Left renal pelvis (tissue), 4 donors: ENCODE data around the gene PRXL2A. TPM values are rescaled to one million over a fixed set of nuclear protein-coding genes. Genes with fewer than 3 reads are reported as not detected.

ENCODE experiments used
- DNase-seq, 4 donors: peaks; one replicate each; pipeline ENCODE4 v3.0.0-alpha.2; 2013; ENCODE audit warnings: low read depth in 4 of 4, low spot score in 3 of 4
- polyA plus RNA-seq, 4 donors: library from polyadenylated mRNA; unstranded; fragments of 120-200 nt; gene quantifications; one replicate each; pipeline ENCODE4 v1.2.1, GENCODE V29; 2013; ENCODE audit not compliant: insufficient read length in 4 of 4

Gene PRXL2A
- polyA plus RNA-seq, 4 donors: 115 to 128 (median 121) TPM

DNA sequence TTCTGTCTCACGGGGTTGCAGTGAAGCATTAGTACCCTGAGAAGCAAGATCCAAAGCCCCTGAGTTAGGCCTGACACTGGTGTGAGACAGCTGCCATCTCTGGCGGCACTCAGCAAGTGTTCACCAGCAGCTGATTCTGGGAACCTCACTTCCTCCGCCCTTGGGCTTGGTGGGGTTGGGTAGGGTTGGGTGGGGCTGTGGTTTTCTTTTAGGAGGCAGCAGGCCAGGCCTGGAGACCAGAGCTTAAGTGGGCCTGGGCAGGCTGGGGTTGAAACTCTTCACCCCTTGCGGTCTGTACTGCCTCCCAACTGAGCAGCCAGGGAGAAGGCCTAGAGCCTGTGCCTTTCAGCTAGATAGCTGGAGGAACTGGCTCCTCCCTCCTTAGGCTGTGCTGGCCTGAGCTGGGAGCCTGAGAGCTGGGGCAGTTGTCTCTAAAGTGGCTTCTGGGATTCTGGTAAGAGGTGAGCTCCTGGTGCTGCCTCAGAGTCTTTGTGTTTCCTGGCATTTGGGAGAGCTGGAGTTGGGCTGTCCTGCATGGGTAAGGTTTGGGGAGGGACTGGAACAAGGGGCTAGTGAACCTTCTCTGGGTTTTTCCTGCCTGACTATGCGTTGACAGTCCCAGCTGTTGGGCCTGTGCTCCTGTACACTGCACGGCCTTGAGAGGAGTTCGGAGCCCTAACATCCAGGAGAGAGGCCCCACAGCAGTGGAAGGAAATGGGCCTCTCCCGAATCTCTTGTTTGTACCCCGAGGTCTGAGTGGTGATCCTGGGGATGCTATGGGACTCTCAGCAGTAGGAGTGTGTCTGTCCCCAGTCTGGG lies 50.9 kb downstream of the PRXL2A start:
- no peak for DNase-seq

DNA sequence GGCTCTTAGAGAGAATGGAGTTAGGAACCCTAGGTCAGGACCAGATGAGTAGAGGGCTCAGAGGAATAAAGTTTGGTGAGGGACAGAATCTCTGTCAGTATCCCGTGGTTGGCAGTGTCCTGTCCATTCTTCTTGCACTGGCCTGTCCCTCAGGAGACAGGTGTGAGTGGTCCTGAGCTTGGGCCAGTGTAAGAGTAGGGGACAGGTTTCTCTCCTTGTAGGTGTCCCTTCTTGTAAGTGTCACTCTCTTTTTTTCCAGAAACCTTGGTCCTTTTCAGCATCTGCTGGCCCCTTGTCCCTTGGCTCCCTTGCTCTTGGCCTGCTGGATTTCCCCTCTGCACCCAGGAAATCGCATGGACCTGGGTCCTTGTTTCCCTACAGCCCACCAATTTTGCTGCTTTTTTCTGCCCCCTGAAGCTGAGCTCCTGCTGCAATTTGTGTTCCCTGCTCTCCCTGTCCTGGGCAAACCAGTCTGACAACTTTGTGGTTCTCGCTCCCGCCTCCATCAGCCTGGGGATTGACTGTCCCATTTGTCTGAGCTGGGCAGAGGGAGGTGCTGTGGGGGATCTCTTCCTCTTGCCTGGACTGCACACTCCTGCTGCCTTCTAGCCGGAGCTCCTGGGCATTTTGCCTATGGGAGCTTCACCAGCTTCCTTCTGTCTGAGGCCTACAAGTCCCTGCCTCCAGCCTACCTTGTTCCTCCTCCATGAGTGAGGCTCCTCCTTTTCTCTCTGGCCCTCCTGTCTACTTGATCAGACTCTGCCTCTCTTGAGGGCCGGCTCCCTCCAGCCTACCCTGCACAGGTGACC lies 52.3 kb downstream of the PRXL2A start:
- peak in 2 of 4 donors; percentile 65 to 81 for DNase-seq

- DNase-seq: no peak
These were observed 53.1 kb downstream of the PRXL2A start for GRCh38 chr10:80461208-80462183.

DNA sequence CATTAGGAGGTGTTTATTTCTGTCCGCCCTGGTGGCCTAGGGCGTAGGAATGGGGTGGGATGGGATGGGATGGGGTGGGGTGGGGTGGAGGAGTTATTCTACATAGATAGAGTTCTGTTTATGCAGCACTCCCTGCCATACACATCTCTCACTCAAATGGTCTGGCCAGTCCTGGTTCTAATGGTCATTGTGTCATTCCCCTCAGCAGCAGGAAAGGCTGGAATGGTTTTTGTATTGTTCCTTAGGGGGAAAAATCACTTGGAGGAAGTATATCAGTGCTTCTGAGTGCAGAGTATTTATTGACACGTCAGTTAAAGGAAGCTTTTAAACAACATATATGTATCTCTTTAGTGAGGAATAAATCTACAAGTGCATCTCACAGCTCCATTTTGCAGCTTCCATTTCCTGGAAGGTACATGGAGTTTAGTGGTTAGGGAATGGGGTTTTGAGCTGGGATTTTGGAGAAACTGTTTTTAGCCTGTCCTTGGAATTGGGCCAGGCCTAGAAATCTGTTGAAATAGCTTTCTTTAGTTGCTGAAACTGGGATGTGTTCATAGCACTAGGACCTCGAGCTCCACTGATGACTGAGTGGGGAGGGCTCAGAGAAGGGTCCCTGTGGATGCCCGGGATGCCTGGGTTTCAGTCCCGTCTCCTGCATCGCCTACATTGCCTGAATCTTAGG lies 54.1 kb downstream of the PRXL2A start:
- DNase-seq: no peak

DNA sequence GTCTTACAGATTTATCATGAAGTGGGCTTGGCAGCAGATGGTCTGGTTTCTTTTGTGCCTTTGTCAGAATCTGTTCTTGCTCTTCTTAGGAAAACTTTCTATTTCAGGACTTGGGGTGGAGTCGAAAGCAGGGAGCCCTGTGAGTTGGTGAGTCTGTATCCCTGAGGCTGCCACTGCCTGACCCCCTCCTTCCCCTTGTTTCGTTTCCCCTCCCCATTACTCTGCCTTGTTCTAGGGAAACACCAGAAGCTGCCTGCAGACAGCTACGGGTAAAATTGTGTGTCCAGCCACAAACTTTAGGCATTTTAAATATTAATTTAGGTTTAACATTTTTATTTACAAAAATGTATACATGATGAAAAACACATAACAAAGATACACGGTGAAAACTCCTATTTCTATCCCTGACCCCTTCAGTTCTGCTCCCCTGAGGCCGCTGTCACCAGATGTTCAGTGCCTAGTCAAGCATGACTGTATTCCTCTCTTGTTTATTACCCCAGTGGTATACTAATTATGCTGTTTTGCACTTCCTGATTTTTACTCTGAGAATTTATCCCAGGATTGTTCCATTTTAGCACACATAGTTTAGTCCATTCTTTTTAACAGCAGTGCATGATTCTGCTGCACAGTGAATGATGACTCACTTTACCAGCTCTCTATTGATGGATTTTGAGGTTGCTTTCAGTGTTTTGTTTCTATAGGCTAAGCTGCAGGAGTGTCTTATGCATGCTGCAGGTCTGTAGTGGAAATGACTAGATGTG lies 54.8 kb downstream of the PRXL2A start:
- no peak for DNase-seq

DNA sequence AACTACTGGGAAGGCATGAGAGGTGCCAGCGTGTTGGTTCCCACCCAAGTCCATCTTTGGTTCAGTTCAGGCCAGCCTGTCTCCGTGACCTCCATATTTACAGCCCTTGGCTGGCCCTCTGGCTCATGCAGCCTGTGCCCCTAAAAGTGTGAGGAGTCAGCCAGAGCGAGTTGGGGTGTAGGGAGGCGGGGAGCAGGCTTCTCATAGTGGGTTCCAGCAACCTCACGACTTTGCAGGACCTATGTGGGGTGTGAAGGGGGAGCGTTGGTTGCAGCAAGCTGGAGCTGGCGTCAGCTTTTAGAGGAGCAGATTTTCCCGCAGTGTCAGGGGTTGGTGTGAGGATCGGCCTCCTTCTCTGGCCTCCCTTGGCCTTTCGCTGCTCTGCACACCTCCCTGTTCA lies 55.5 kb downstream of the PRXL2A start:
- no peak for DNase-seq

DNA sequence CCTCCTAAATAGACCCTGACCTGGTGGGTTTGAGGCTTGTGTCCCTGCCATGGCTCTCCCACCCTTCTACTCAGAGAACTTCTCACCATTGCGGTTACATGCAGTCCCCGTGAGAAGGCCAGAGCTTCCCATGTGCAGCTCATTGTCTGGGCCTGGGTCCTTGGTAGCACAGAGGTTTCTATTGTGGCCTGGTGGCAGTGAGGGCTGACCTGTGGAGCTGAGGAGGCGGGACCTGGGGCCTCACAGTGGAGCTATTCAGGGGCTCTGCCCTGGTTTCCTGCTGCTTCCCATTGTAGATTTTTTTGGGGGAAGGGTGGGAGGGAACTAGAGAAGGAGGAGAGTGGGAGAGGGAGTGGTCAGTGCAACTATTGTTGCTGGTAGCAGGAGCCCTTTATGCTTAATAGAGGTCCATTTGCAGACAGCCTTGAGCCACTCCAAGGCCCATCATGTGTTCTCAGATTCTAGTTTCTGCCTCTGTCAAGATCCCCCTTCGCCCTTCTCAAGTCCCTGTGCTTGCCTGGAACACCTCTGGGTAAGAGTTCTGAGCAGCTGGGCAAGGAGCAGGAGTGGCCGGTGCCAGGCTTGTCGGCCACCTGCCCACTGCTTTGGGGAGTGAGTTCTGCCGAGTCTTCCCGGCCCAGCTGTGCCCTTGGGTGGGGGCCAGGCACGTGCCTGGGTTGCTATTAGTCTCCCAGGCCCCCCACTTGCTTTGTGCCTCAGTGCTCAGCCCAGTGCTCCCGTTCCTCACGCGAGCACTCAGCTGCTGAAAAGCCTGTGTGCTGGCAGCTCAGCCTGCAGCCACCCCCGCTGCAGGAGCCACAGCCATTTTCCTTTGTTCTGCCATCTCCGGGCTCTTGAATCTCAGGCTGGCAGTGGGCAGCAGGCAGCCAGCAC lies 56.5 kb downstream of the PRXL2A start:
- no peak for DNase-seq

GRCh38 chr10:80465451-80465835 lies 57.1 kb downstream of the PRXL2A start:
- no peak for DNase-seq

- DNase-seq: no peak
These were observed 57.7 kb downstream of the PRXL2A start for GRCh38 chr10:80465839-80466590.

DNA sequence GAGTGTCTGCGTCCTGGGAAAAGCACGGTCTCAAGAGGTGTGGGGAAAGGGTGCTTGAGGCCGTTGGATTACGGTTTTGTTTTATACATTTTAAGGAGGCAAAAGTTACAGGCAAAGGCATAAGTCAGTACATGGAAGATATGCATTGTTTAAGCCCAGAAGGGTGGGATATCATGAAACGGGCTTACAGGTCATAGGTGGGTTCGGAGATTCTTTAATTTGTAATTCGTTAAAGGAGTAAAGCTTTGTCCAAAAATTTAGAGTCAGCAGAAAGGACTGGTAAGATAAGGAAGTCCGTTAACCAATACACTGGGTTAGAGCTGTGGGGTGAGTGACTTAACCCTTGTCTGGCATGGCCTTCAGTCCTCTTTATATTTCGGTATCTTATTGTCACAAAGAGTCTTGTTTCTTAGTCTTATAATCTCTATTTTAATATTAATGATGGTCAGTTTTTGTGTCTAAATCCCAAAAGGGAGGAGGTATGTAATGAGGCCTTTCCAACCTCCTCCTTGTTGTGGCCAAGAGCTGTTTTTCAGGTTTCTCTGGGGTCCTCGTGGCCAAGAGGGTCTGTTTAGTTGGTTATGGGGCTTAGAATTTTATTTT lies 58.5 kb downstream of the PRXL2A start:
- no peak for DNase-seq

DNA sequence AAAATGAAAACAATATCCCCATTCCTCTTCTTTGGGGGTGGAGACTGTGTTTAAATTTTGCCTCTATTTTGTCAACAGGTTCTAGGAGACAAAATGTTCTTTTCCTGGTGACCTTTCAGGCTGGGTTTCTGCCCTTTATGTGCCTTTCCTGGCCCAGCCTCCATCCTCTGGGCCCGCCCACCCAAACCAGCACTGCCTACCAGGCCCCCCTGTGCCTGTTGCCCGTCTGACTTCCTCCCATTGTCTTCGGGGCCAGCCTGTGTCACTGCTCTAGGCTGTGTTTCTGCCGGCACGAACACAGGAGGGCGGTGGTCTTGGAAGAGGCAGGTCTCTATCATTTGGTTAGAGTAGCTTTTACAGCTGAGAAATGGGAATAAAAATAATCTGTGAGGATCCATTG lies 59.7 kb downstream of the PRXL2A start:
- DNase-seq: no peak

DNA sequence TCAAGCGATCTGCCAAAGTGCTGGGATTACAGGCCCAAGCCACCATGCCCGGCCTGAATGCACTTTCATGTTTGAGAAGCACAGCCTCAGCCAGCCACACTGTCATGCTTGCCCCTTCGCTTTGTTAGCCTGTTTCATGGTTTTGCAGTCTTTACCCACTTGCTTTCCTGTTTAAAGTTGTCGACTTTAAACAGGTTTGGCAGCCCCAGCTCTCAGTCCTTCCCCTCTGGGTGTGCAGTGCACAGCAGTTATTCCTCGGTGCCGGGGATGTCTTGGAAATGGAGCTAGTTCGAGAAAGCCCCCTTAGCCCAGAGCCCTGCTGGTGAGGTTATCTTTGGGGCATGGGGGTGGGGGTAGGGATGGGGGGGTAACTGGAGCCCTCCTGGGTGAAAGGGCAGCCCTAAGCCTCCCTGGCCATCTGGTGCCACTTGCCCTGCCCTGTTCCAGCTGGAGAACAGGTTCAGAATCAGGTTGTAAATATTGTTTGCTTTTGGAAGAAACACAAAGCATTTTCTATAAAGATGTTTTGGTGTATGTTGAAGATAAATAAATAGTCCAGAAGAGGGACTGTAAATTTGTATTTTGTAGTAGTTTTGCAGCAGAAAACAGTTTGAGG lies 60.6 kb downstream of the PRXL2A start:
- no peak for DNase-seq

- no peak for DNase-seq
These were observed 61.9 kb downstream of the PRXL2A start for GRCh38 chr10:80470266-80470665.

GRCh38 chr10:80471001-80471400 lies 62.6 kb downstream of the PRXL2A start:
- DNase-seq: no peak

- no peak for DNase-seq
These were observed 63.4 kb downstream of the PRXL2A start for GRCh38 chr10:80471715-80472233.

GRCh38 chr10:80472234-80473095 lies 64.1 kb downstream of the PRXL2A start:
- DNase-seq: no peak
